H9 (cell line): ENCODE results near the gene PLEKHA7. TPM values are rescaled to one million over a fixed set of nuclear protein-coding genes. Genes with fewer than 3 reads are reported as not detected.

ENCODE experiments used
- DNase-seq: peaks from one replicate; pipeline ENCODE4 v3.0.0-alpha.2; 2017
- H2AFZ ChIP-seq: one replicate; pipeline ENCODE4 v1.6.1; 2013; ENCODE audit warnings: mild to moderate bottlenecking, low read length, control low read depth, moderate library complexity
- H2AK5ac ChIP-seq: 2 replicates; pipeline ENCODE4 v1.6.1; 2013; ENCODE audit warnings: low read length, control low read depth, mixed read lengths; ENCODE audit not compliant: insufficient read length
- H2BK120ac ChIP-seq: one replicate; pipeline ENCODE4 v1.6.1; 2013; ENCODE audit warnings: low read depth, mild to moderate bottlenecking, low read length, control low read depth, inconsistent platforms; ENCODE audit not compliant: poor library complexity, severe bottlenecking
- H2BK12ac ChIP-seq: 2 replicates; pipeline ENCODE4 v1.6.1; 2013; ENCODE audit warnings: low read length, control low read depth, mixed read lengths, low read depth; ENCODE audit not compliant: insufficient read length
- H2BK15ac ChIP-seq: 2 replicates; pipeline ENCODE4 v1.6.1; 2013; ENCODE audit warnings: low read depth, low read length, control low read depth
- H2BK20ac ChIP-seq: one replicate; pipeline ENCODE4 v1.6.1; 2013; ENCODE audit warnings: low read depth, mild to moderate bottlenecking, low read length, control low read depth, inconsistent platforms; ENCODE audit not compliant: poor library complexity, severe bottlenecking
- H2BK5ac ChIP-seq: 2 replicates; pipeline ENCODE4 v1.6.1; 2013; ENCODE audit warnings: low read length, control low read depth, mixed read lengths; ENCODE audit not compliant: insufficient read length
- H3K14ac ChIP-seq: 2 replicates; pipeline ENCODE4 v1.6.1; 2013; ENCODE audit warnings: low read length, control low read depth; ENCODE audit not compliant: insufficient read depth
- H3K18ac ChIP-seq: 2 replicates; pipeline ENCODE4 v1.6.1; 2013; ENCODE audit warnings: low read depth, mild to moderate bottlenecking, mixed read lengths, low read length, control low read depth; ENCODE audit not compliant: insufficient read length
- H3K23ac ChIP-seq: 2 replicates; pipeline ENCODE4 v1.6.1; 2013; ENCODE audit warnings: low read length, control low read depth, mixed read lengths, low read depth; ENCODE audit not compliant: insufficient read length
- H3K23me2 ChIP-seq: 2 replicates; pipeline ENCODE4 v1.6.1; 2013; ENCODE audit warnings: low read depth, mild to moderate bottlenecking, mixed read lengths, low read length, control low read depth; ENCODE audit not compliant: insufficient read length, poor library complexity, severe bottlenecking
- H3K27ac ChIP-seq: 2 replicates; pipeline ENCODE4 v1.5.1; 2013; ENCODE audit warnings: low read length, control low read depth, mixed read lengths, low read depth; ENCODE audit not compliant: insufficient read length
- H3K27me3 ChIP-seq: 2 replicates; pipeline ENCODE4 v1.6.1; 2013; ENCODE audit warnings: low read length, control low read depth, inconsistent platforms; ENCODE audit not compliant: insufficient read depth
- H3K4ac ChIP-seq: 2 replicates; pipeline ENCODE4 v1.6.1; 2013; ENCODE audit warnings: low read depth, mild to moderate bottlenecking, control low read depth, inconsistent platforms, low read length, moderate library complexity
- H3K4me1 ChIP-seq: 2 replicates; pipeline ENCODE4 v1.6.1; 2013; ENCODE audit warnings: low read length, control low read depth, inconsistent platforms; ENCODE audit not compliant: insufficient read depth
- H3K4me2 ChIP-seq: 2 replicates; pipeline ENCODE4 v1.6.1; 2013; ENCODE audit warnings: low read length, control low read depth, mixed read lengths; ENCODE audit not compliant: insufficient read length, insufficient read depth
- H3K56ac ChIP-seq: 2 replicates; pipeline ENCODE4 v1.6.1; 2013; ENCODE audit warnings: low read depth, mild to moderate bottlenecking, mixed read lengths, low read length, control low read depth; ENCODE audit not compliant: insufficient read length
- H3K79me1 ChIP-seq: 2 replicates; pipeline ENCODE4 v1.6.1; 2013; ENCODE audit warnings: low read depth, mild to moderate bottlenecking, moderate library complexity, low read length, control low read depth, inconsistent platforms; ENCODE audit not compliant: insufficient read depth, poor library complexity, severe bottlenecking
- H3K79me2 ChIP-seq: 2 replicates; pipeline ENCODE4 v1.6.1; 2013; ENCODE audit warnings: low read length, control low read depth, inconsistent platforms; ENCODE audit not compliant: insufficient read depth
- H3K9ac ChIP-seq: 2 replicates; pipeline ENCODE4 v1.6.1; 2013; ENCODE audit warnings: low read length, control low read depth, mixed read lengths; ENCODE audit not compliant: insufficient read length; ENCODE audit errors: extremely low read depth
- H3K9me3 ChIP-seq: one replicate; pipeline ENCODE4 v1.6.1; 2013; ENCODE audit warnings: low read depth, low read length, inconsistent platforms; ENCODE audit not compliant: control insufficient read depth
- H3T11ph ChIP-seq: one replicate; pipeline ENCODE4 v1.6.1; 2013; ENCODE audit warnings: mild to moderate bottlenecking, low read length, control low read depth, inconsistent platforms
- H4K20me1 ChIP-seq: one replicate; pipeline ENCODE4 v1.6.1; 2013; ENCODE audit not compliant: control insufficient read depth, insufficient read length, insufficient read depth
- H4K5ac ChIP-seq: 2 replicates; pipeline ENCODE4 v1.6.1; 2013; ENCODE audit warnings: low read depth, mild to moderate bottlenecking, mixed read lengths, low read length, control low read depth; ENCODE audit not compliant: insufficient read length
- H4K8ac ChIP-seq: replicated peaks from 2 replicates; pipeline ENCODE4 v1.6.1; 2013; ENCODE audit warnings: low read length, control low read depth, mixed read lengths, low read depth; ENCODE audit not compliant: insufficient read length
- H4K91ac ChIP-seq: 2 replicates; pipeline ENCODE4 v1.6.1; 2013; ENCODE audit warnings: low read depth, mild to moderate bottlenecking, moderate library complexity, mixed read lengths, low read length, control low read depth; ENCODE audit not compliant: insufficient read length
- H3K27ac Mint-ChIP-seq, 3 experiments: 2 replicates in 2 of 3; 3 replicates in 1 of 3; pipeline ENCODE4 v1.8.0; 2020 to 2021; ENCODE audit warnings: mixed read lengths in 3 of 3, mild to moderate bottlenecking in 1 of 3, moderate library complexity in 1 of 3
- H3K27me3 Mint-ChIP-seq: 2 replicates; pipeline ENCODE4 v1.8.0; 2021; ENCODE audit warnings: low read depth, mild to moderate bottlenecking, moderate library complexity, mixed read lengths
- H3K36me3 Mint-ChIP-seq, 3 experiments: 2 replicates in 2 of 3; 3 replicates in 1 of 3; pipeline ENCODE4 v1.8.0; 2020 to 2021; ENCODE audit warnings: low read depth in 3 of 3, mixed read lengths in 3 of 3; ENCODE audit not compliant: insufficient read depth in 1 of 3
- H3K4me1 Mint-ChIP-seq, 2 experiments: 2 replicates each; pipeline ENCODE4 v1.8.0; 2020; ENCODE audit warnings: mixed read lengths in 2 of 2
- H3K4me3 Mint-ChIP-seq, 2 experiments: 2 replicates in 1 of 2; 3 replicates in 1 of 2; pipeline ENCODE4 v1.8.0; 2020 to 2021; ENCODE audit warnings: mild to moderate bottlenecking in 2 of 2, mixed read lengths in 2 of 2, moderate library complexity in 1 of 2
- H3K9me3 Mint-ChIP-seq, 2 experiments: 2 replicates in 1 of 2; 3 replicates in 1 of 2; pipeline ENCODE4 v1.8.0; 2020; ENCODE audit warnings: mild to moderate bottlenecking in 2 of 2, mixed read lengths in 2 of 2, moderate library complexity in 1 of 2
- CTCF ChIP-seq: fragments of 200-600 bp; sonication (generic); conservative IDR thresholded peaks from 3 replicates; pipeline ENCODE4 v1.8.0; 2021; ENCODE audit warnings: antibody characterized with exemption, mild to moderate bottlenecking
- WGBS: extraction: QIAGEN DNeasy Blood & Tissue Kit; methylation state at CpG from one replicate; pipeline ENCODE4 v1.1.7; 2013; ENCODE audit warnings: missing lambda C conversion rate, low lambda C conversion rate, mixed read lengths; ENCODE audit not compliant: insufficient read length; ENCODE audit errors: extremely low coverage; 5-methylcytosine and 5-hydroxymethylcytosine counted together
- total RNA-seq: library from RNA; stranded (reverse); gene quantifications from 2 replicates; pipeline ENCODE4 v1.2.1, GENCODE V29; 2021

Gene PLEKHA7
- total RNA-seq, 1 experiment from 2014 or later: 21.0 TPM

- no peaks in the 10 kb centered on the region for H3K27me3 Mint-ChIP-seq
- Histone ChIP-seq H3K18ac (no peak overlapping the region), H3K27me3 (no peaks in the 10 kb centered on the region), H3K56ac (no peak overlapping the region), H2AK5ac (no peak overlapping the region), H4K20me1 (no peaks in the 10 kb centered on the region), H3K9me3 (no peaks in the 10 kb centered on the region), H3K4me2 (no peak overlapping the region), H3K14ac (no peak overlapping the region), H3K23ac (no peak overlapping the region), H3K4ac (no peak overlapping the region), H3K9ac (no peak overlapping the region), H3K79me1 (peaks cover 2% of the 10 kb centered on the region), H2BK120ac (no peak overlapping the region), H3K79me2 (no peaks in the 10 kb centered on the region), H2BK5ac (no peak overlapping the region), H2BK15ac (no peak overlapping the region), H4K8ac (no peak overlapping the region), H3K27ac (no peak overlapping the region), H3K23me2 (peaks cover 8% of the 10 kb centered on the region), H3T11ph (no peak overlapping the region), H4K5ac (no peak overlapping the region), H4K91ac (no peak overlapping the region), H2BK20ac (no peak overlapping the region), H3K4me1 (peaks cover 12% of the 10 kb centered on the region), H2BK12ac (no peak overlapping the region), H2AFZ (no peak overlapping the region)
- no peaks in the 10 kb centered on the region for H3K4me1 Mint-ChIP-seq
- TF ChIP-seq CTCF: no peak
- no peak overlapping the region; a peak in 1 of 7 replicates for H3K27ac Mint-ChIP-seq
- no CpG with 5 or more reads among the region's 3 CpGs for WGBS
- H3K9me3 Mint-ChIP-seq: no peaks in the 10 kb centered on the region; a peak in 1 of 5 replicates
- no peak for DNase-seq
- no peak overlapping the region for H3K4me3 Mint-ChIP-seq
- H3K36me3 Mint-ChIP-seq: peaks cover 0 to 15% (median 4%) of the 10 kb centered on the region in 3 experiments; a peak in 3 of 7 replicates
Observed at GRCh38 chr11:17008099-17008498, 6.1 kb downstream of the PLEKHA7 start.
